Mucosa of descending colon (tissue), 3 donors: ENCODE data around the gene SAMD11. TPM values are rescaled to one million over a fixed set of nuclear protein-coding genes. Genes with fewer than 3 reads are reported as not detected.
"Not testable (repeated sequence)": the region's sequence is repeated elsewhere in the genome, so short reads cannot be mapped to it uniquely, and the experiment has no call there.

Experiments used
- ATAC-seq: fragments of 200-7000 bp; cut with Tn5 transposase; one replicate; pipeline ENCODE4 v1.9.1; 2020; ENCODE audit warnings: mild to moderate bottlenecking, moderate library complexity
- DNase-seq, 3 donors: peaks; one replicate each; pipeline ENCODE4 v3.0.0-alpha.2; 2020
- H3K36me3 ChIP-seq: fragments of 200-600 bp; one replicate; pipeline ENCODE4 v1.8.0; 2021; ENCODE audit warnings: low read depth, mild to moderate bottlenecking
- H3K4me1 ChIP-seq: fragments of 200-600 bp; one replicate; pipeline ENCODE4 v1.8.0; 2021; ENCODE audit warnings: low read depth, mild to moderate bottlenecking
- H3K4me3 ChIP-seq: fragments of 200-600 bp; one replicate; pipeline ENCODE4 v1.8.0; 2021; ENCODE audit warnings: mild to moderate bottlenecking
- H3K9me3 ChIP-seq: fragments of 200-600 bp; one replicate; pipeline ENCODE4 v1.8.0; 2021; ENCODE audit warnings: mild to moderate bottlenecking
- CTCF ChIP-seq: fragments of 200-600 bp; IDR thresholded peaks from one replicate; pipeline ENCODE4 v1.8.0; 2022; ENCODE audit warnings: antibody characterized with exemption, mild to moderate bottlenecking
- intact Hi-C, 2 donors: fragments of 100-400 bp; cut with DNase I in 1 of 2; cut with micrococcal nuclease in 1 of 2; formaldehyde crosslinking; loops; one replicate each; pipeline versions ENCODE4 v1.11.0 to v1.11.1; 2022; cut with DNase I, micrococcal nuclease
- total RNA-seq, 3 donors: library from RNA; stranded (reverse); fragmentation: NEBNext Ultra II Directional in 2 of 3; extraction: Animal tissue kit (Norgen Biotek cat#: 25700) in 2 of 3; gene quantifications; one replicate each; pipeline versions ENCODE4 v1.2.1 to v1.2.4, GENCODE V29; 2021 to 2023
- donor health status: DM: no; HTN: no; CAD: no; lungs with moderate emphysema.
- donor health status: DM: no; HTN: no; CAD: no.
- donor health status: DM: no; HTN: yes; CAD: no.

Gene SAMD11
- total RNA-seq, 3 donors from 2014 or later = 2.2 to 4.3 (median 2.7) TPM

GRCh38 chr1:985126-985525, 61.4 kb downstream of the SAMD11 start:
- TF ChIP-seq CTCF = no peak
- H3K36me3 ChIP-seq = no peaks in the 10 kb centered on the region
- no peaks in the 10 kb centered on the region for H3K4me1 ChIP-seq
- no peaks in the 10 kb centered on the region for H3K9me3 ChIP-seq
- no peak overlapping the region for H3K4me3 ChIP-seq
- intact Hi-C loops = loop anchor here (5.0 to 10.0 kb wide), 2 partner anchors 77 to 80 kb away; no protein-coding TSS in a partner anchor
- DNase-seq = no peak
- ATAC-seq = no peak

- H3K4me1 ChIP-seq, H3K4me3 ChIP-seq, DNase-seq, H3K9me3 ChIP-seq, ATAC-seq, H3K36me3 ChIP-seq: not testable (repeated sequence)
- intact Hi-C loops = loop anchor here (5.0 to 10.0 kb wide), 2 partner anchors 74 to 77 kb away; no protein-coding TSS in a partner anchor
Observed at GRCh38 chr1:988061-988460, 64.3 kb downstream of the SAMD11 start.

GRCh38 chr1:991275-991674, 67.6 kb downstream of the SAMD11 start:
- DNase-seq, H3K36me3 ChIP-seq, H3K9me3 ChIP-seq, H3K4me3 ChIP-seq, ATAC-seq, H3K4me1 ChIP-seq, intact Hi-C loops: not testable (repeated sequence)

GRCh38 chr1:991895-992294, 68.2 kb downstream of the SAMD11 start:
- Histone ChIP-seq H3K9me3 (peaks cover 6% of the 10 kb centered on the region), H3K36me3 (no peaks in the 10 kb centered on the region), H3K4me1 (no peaks in the 10 kb centered on the region), H3K4me3 (no peak overlapping the region)
- DNase-seq (no peak), ATAC-seq (no peak)
- intact Hi-C loops = no loop called here
- no peak for TF ChIP-seq CTCF

GRCh38 chr1:992362-992761, 68.6 kb downstream of the SAMD11 start:
- intact Hi-C loops = no loop called here
- no peaks in the 10 kb centered on the region for H3K36me3 ChIP-seq
- no peaks in the 10 kb centered on the region for H3K4me1 ChIP-seq
- DNase-seq (no peak), ATAC-seq (no peak)
- peaks cover 6% of the 10 kb centered on the region for H3K9me3 ChIP-seq
- no peak overlapping the region for H3K4me3 ChIP-seq
- no peak for TF ChIP-seq CTCF

- no peak overlapping the region for H3K4me3 ChIP-seq
- ATAC-seq (no peak), DNase-seq (peak in 1 of 3 donors; percentile 40)
- peaks cover 6% of the 10 kb centered on the region for H3K9me3 ChIP-seq
- H3K4me1 ChIP-seq = peaks cover 4% of the 10 kb centered on the region
- TF ChIP-seq CTCF = no peak
- no peaks in the 10 kb centered on the region for H3K36me3 ChIP-seq
- intact Hi-C loops = no loop called here
Observed at GRCh38 chr1:993379-993995, 69.8 kb downstream of the SAMD11 start.

Other genes starting within 250 kb of the SAMD11 start
- not detected for gene OR4F16, start 237.3 kb upstream of the SAMD11 start, total RNA-seq
- 10 to 100 TPM; 47.3 to 56.2 (median 54.6) TPM for gene NOC2L, start 35.3 kb downstream of the SAMD11 start, total RNA-seq
- 10 to 100 TPM in 2 of 3 donors, 1 to 10 TPM in 1; 9.0 to 14.7 (median 11.0) TPM for gene KLHL17, start 36.7 kb downstream of the SAMD11 start, total RNA-seq
- under 1 TPM; 0.23 to 0.99 (median 0.32) TPM for gene PLEKHN1, start 42.6 kb downstream of the SAMD11 start, total RNA-seq
- gene PERM1, start 58.2 kb downstream of the SAMD11 start, total RNA-seq = under 1 TPM in 1 of 3 donors, not detected in 2; 0.24 TPM
- 10 to 100 TPM; 10.3 to 22.7 (median 21.1) TPM for gene HES4, start 76.2 kb downstream of the SAMD11 start, total RNA-seq
- gene ISG15, start 89.6 kb downstream of the SAMD11 start, total RNA-seq = 10 to 100 TPM; 37.5 to 41.7 (median 38.7) TPM
- 10 to 100 TPM; 32.0 to 54.4 (median 40.6) TPM for gene AGRN, start 96.2 kb downstream of the SAMD11 start, total RNA-seq
- 1 to 10 TPM; 1.3 to 7.5 (median 2.1) TPM for gene RNF223, start 150.4 kb downstream of the SAMD11 start, total RNA-seq
- gene C1orf159, start 192.2 kb downstream of the SAMD11 start, total RNA-seq = 10 to 100 TPM; 18.4 to 25.3 (median 24.0) TPM
- gene TTLL10, start 250.0 kb downstream of the SAMD11 start, total RNA-seq = 1 to 10 TPM in 2 of 3 donors, under 1 TPM in 1; 0.32 to 4.4 (median 1.8) TPM